ENCODE data around the gene CLP1. TPM values are rescaled to one million over a fixed set of nuclear protein-coding genes. Genes with fewer than 3 reads are reported as not detected.

Gene CLP1
- total RNA-seq, 1 experiment from 2014 or later = 23.4 TPM

DNA sequence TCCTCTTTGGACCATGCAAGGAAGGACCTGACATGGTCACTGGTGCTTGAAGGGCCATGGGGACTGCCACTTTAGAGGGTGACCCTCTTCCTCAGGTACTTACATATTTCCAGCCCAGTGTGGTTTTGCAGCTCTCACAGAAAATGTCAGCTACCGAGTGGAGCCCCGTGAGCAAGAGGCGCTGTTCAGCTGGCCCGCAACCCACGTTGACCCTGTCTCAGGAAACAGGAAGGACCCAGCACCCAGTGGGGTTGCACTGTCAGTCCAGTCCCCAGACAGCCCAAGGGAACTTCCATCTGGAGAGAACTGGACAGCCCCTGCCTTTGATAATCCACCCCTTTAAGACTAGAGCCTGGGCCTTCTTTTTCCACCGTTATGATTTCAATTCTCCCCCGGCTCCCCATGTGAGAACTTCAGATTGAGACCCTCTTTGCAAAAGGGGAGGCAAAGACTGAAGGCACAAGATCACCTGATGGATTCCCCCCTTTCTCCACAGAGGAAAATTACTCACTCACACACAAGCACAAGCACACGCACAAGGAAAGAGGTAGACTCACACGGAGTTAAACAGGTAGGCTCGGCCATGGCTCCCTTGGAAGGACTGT lies 11.3 kb upstream of the CLP1 start:
- POLR2A ChIA-PET (ENCODE audit: unreplicated experiment) = no interaction called here
- intact Hi-C loops (cut with micrococcal nuclease; ENCODE audit: unreplicated experiment) = no loop called here
- CTCF ChIA-PET = no interaction called here

DNA sequence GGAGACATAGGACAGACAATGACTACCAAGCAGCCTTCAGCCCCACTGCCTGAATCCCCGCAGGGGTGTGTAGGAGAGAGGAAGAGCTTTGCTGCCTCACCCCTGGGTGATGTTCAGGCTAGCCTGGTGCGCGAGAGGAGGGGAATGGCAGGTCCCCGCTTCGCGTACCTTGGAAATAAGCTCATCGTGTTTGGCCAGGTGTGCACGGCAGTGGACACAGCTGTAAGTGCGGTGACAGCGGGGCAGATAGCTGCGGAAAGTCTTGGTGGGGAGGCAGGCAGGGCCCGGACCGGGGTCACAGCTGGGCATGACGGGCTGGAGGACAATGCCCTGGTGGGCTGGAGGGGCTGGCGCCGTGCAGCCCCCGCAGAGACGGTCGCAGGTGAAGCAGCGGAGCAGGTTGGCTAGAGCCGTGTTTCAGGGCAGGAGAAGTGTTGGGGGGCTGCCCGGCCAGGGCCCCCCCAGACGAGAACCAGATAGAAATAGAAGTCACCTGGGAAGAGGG lies 10.7 kb upstream of the CLP1 start:
- no TSS peak for BruUV-seq (replicated peaks)

More for the DNA sequence above, 11.3 kb upstream of the CLP1 start:
- no peak overlapping the region for H2AFZ ChIP-seq
- no peaks in the 10 kb centered on the region for H3K79me2 ChIP-seq (ENCODE audit: low read depth)
- no peaks in the 10 kb centered on the region for H4K20me1 ChIP-seq (ENCODE audit: insufficient read depth)
- no peaks in the 10 kb centered on the region for H3K9me2 ChIP-seq (ENCODE audit: insufficient read depth)
- no peaks in the 10 kb centered on the region; the same call in 1 of the 2 replicates for H3F3A ChIP-seq (ENCODE audit: insufficient read depth, low read depth)
- no peak overlapping the region for H3K4me2 ChIP-seq
- no TSS peak for BruUV-seq (replicated peaks)
- no peaks in the 10 kb centered on the region for H3K9me3 ChIP-seq (ENCODE audit: insufficient read depth, low read depth)
- H3K4me3 ChIP-seq = no peak overlapping the region
- H3K27ac ChIP-seq = no peak overlapping the region
- TF ChIP-seq, protein P1, sequence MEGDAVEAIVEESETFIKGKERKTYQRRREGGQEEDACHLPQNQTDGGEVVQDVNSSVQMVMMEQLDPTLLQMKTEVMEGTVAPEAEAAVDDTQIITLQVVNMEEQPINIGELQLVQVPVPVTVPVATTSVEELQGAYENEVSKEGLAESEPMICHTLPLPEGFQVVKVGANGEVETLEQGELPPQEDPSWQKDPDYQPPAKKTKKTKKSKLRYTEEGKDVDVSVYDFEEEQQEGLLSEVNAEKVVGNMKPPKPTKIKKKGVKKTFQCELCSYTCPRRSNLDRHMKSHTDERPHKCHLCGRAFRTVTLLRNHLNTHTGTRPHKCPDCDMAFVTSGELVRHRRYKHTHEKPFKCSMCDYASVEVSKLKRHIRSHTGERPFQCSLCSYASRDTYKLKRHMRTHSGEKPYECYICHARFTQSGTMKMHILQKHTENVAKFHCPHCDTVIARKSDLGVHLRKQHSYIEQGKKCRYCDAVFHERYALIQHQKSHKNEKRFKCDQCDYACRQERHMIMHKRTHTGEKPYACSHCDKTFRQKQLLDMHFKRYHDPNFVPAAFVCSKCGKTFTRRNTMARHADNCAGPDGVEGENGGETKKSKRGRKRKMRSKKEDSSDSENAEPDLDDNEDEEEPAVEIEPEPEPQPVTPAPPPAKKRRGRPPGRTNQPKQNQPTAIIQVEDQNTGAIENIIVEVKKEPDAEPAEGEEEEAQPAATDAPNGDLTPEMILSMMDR (conservative IDR thresholded peaks at IDR 0.05) = no peak
- TF ChIP-seq EZH2 (IDR thresholded peaks at IDR 0.05; ENCODE audit: low read depth) = no peak
- peaks cover 3% of the 10 kb centered on the region; the same call in 1 of the 2 replicates for H3K4me1 ChIP-seq (replicated peaks; ENCODE audit: insufficient read depth)
- peaks cover 53% of the 10 kb centered on the region for H3K27me3 ChIP-seq (ENCODE audit: insufficient read depth, low read depth)
- H3K36me3 ChIP-seq (ENCODE audit: low read depth) = no peaks in the 10 kb centered on the region
- no peak for DNase-seq

DNA sequence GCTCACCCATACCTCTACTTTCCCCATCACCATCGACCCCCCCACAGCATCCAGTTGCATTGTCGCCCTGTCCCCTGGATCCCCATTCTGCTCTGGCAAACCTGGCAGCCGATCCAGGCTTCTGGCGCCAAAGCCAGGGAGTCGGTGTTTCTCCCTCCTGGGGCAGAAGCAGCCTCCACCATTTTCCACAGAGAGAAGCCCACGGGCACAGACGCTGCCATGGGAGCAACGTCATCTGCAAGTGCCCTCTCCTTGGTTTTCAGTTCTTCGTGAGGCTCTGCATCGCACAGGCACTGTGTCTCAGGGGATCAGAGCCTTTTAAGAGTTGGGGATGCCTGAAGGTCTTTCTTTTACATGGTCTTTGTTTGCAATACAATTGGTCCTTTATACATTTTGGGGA lies 10.2 kb upstream of the CLP1 start:
- ChIA-PET POLR2A (ENCODE audit: unreplicated experiment) (no interaction called here), CTCF (no interaction called here)
- Histone ChIP-seq H3K4me2 (no peak overlapping the region), H4K20me1 (ENCODE audit: insufficient read depth) (no peaks in the 10 kb centered on the region), H3K4me3 (no peak overlapping the region), H3K36me3 (ENCODE audit: low read depth) (no peaks in the 10 kb centered on the region), H2AFZ (no peak overlapping the region), H3F3A (ENCODE audit: insufficient read depth, low read depth) (no peaks in the 10 kb centered on the region; the same call in 1 of the 2 replicates), H3K9me2 (ENCODE audit: insufficient read depth) (no peaks in the 10 kb centered on the region), H3K9me3 (ENCODE audit: insufficient read depth, low read depth) (no peaks in the 10 kb centered on the region), H3K79me2 (ENCODE audit: low read depth) (no peaks in the 10 kb centered on the region), H3K27me3 (ENCODE audit: insufficient read depth, low read depth) (peaks cover 53% of the 10 kb centered on the region), H3K4me1 (replicated peaks; ENCODE audit: insufficient read depth) (peaks cover 3% of the 10 kb centered on the region; the same call in 1 of the 2 replicates), H3K27ac (no peak overlapping the region)
- no TSS peak for BruUV-seq (replicated peaks)
- intact Hi-C loops (cut with micrococcal nuclease; ENCODE audit: unreplicated experiment) = no loop called here
- DNase-seq = no peak
- TF ChIP-seq EZH2 (IDR thresholded peaks at IDR 0.05; ENCODE audit: low read depth) = no peak
- TF ChIP-seq, protein P1 (conservative IDR thresholded peaks at IDR 0.05) = no peak

More for the DNA sequence above, 10.7 kb upstream of the CLP1 start:
- ChIA-PET CTCF (no interaction called here), POLR2A (ENCODE audit: unreplicated experiment) (no interaction called here)
- Histone ChIP-seq H3K4me2 (no peak overlapping the region), H3K36me3 (ENCODE audit: low read depth) (no peaks in the 10 kb centered on the region), H3K4me1 (replicated peaks; ENCODE audit: insufficient read depth) (peaks cover 3% of the 10 kb centered on the region; the same call in 1 of the 2 replicates), H3K27me3 (ENCODE audit: insufficient read depth, low read depth) (peaks cover 53% of the 10 kb centered on the region), H3K9me3 (ENCODE audit: insufficient read depth, low read depth) (no peaks in the 10 kb centered on the region), H3K79me2 (ENCODE audit: low read depth) (no peaks in the 10 kb centered on the region), H3K27ac (no peak overlapping the region), H3K4me3 (no peak overlapping the region), H3K9me2 (ENCODE audit: insufficient read depth) (no peaks in the 10 kb centered on the region), H2AFZ (no peak overlapping the region), H3F3A (ENCODE audit: insufficient read depth, low read depth) (no peaks in the 10 kb centered on the region; the same call in 1 of the 2 replicates), H4K20me1 (ENCODE audit: insufficient read depth) (no peaks in the 10 kb centered on the region)
- no peak for TF ChIP-seq EZH2 (IDR thresholded peaks at IDR 0.05; ENCODE audit: low read depth)
- TF ChIP-seq, protein P1 (conservative IDR thresholded peaks at IDR 0.05) = no peak
- intact Hi-C loops (cut with micrococcal nuclease; ENCODE audit: unreplicated experiment) = no loop called here
- no peak for DNase-seq
